ENCODE measurements around the gene SPOCK2.

Gene SPOCK2

GRCh38 chr10:72038458-72039001, 49.8 kb downstream of the SPOCK2 start (continued):
- TF ChIP-seq ZNF354C (tag by site-specific recombination; IDR thresholded peaks at IDR 0.05; ENCODE audit: borderline replicate concordance, low read depth) (no peak), ZNF248 (tag by site-specific recombination; IDR thresholded peaks at IDR 0.05) (no peak), ZNF202 (tag by site-specific recombination; IDR thresholded peaks at IDR 0.05; ENCODE audit: borderline replicate concordance) (no peak), GLIS2 (tag by site-specific recombination; IDR thresholded peaks at IDR 0.05) (no peak), MYNN (tag by site-specific recombination; IDR thresholded peaks at IDR 0.05; ENCODE audit: borderline replicate concordance) (no peak), SP7 (tag by site-specific recombination; IDR thresholded peaks at IDR 0.05) (peak; percentile 25; the same call in 1 of the 2 replicates), ZNF747 (tag by site-specific recombination; IDR thresholded peaks at IDR 0.05) (no peak)

GRCh38 chr10:72037811-72038210, 50.5 kb downstream of the SPOCK2 start:
- ChIA-PET CTCF (interaction anchor here (0.6 to 3.9 kb wide), 4 partner anchors 10 to 159 kb away, joined by 3 to 25 read pairs (median 3); no protein-coding TSS in a partner anchor), POLR2A (no interaction called here)
- no peaks in the 10 kb centered on the region for H3K36me3 ChIP-seq (ENCODE audit: control insufficient read depth in 2 of 2, insufficient read depth in 1 of 2, low read length in 2 of 2)
- no peak overlapping the region for H3K4me3 ChIP-seq (ENCODE audit: low read depth, low read length)
- H3K27ac ChIP-seq (ENCODE audit: extremely low read depth, low read depth, low read length): no peak overlapping the region
- no peaks in the 10 kb centered on the region for H3K9me3 ChIP-seq (ENCODE audit: control insufficient read depth, insufficient read depth, low read depth, low read length)
- TF ChIP-seq ZNF157 (tag by site-specific recombination; IDR thresholded peaks at IDR 0.05) (peak; percentile 66), ZNF48 (tag by site-specific recombination; IDR thresholded peaks at IDR 0.05) (no peak), ZNF580 (tag by site-specific recombination; IDR thresholded peaks at IDR 0.05) (no peak), SP2 (tag by site-specific recombination; IDR thresholded peaks at IDR 0.05) (no peak), ZNF37A (tag by site-specific recombination; IDR thresholded peaks at IDR 0.05) (no peak), EGR2 (tag by site-specific recombination; IDR thresholded peaks at IDR 0.05; ENCODE audit: low read depth) (0 out of 2 replicates have a peak, but pooled peaks have one; percentile 33), ZNF610 (tag by site-specific recombination; IDR thresholded peaks at IDR 0.05; ENCODE audit: borderline replicate concordance) (no peak), ZNF18 (tag by site-specific recombination; IDR thresholded peaks at IDR 0.05) (no peak), ZNF701 (tag by site-specific recombination; IDR thresholded peaks at IDR 0.05) (no peak), OSR2 (tag by site-specific recombination; IDR thresholded peaks at IDR 0.05) (no peak), HOXD13 (CRISPR knock-in tag; IDR thresholded peaks at IDR 0.05; ENCODE audit: borderline replicate concordance) (no peak), ZIC2 (tag by site-specific recombination; IDR thresholded peaks at IDR 0.05) (peak; percentile 38), ZNF785 (tag by site-specific recombination; IDR thresholded peaks at IDR 0.05) (no peak)
- H3K4me1 ChIP-seq (ENCODE audit: control insufficient read depth, insufficient read depth, low read length): no peaks in the 10 kb centered on the region

- Histone ChIP-seq H3K36me3 (ENCODE audit: control insufficient read depth in 2 of 2, insufficient read depth in 1 of 2, low read length in 2 of 2) (no peaks in the 10 kb centered on the region), H3K9me3 (ENCODE audit: control insufficient read depth, insufficient read depth, low read depth, low read length) (no peaks in the 10 kb centered on the region), H3K4me1 (ENCODE audit: control insufficient read depth, insufficient read depth, low read length) (no peaks in the 10 kb centered on the region), H3K27ac (ENCODE audit: extremely low read depth, low read depth, low read length) (no peak overlapping the region), H3K4me3 (ENCODE audit: low read depth, low read length) (no peak overlapping the region)
- ChIA-PET CTCF (interaction anchor here (3.9 kb wide), 1 partner anchor 11 kb away, joined by 25 read pairs; no protein-coding TSS in a partner anchor), POLR2A (no interaction called here)
- TF ChIP-seq SCRT2 (tag by site-specific recombination; IDR thresholded peaks at IDR 0.05) (0 out of 2 replicates have a peak, but pooled peaks have one; percentile 10), ZNF350 (tag by site-specific recombination; IDR thresholded peaks at IDR 0.05) (no peak), ZNF184 (tag by site-specific recombination; IDR thresholded peaks at IDR 0.05) (no peak)
Measured at GRCh38 chr10:72037266-72037665, 51.1 kb downstream of the SPOCK2 start.
